Body of pancreas (tissue), 4 donors: ENCODE results near the gene VAPA. TPM values are rescaled to one million over a fixed set of nuclear protein-coding genes. Genes with fewer than 3 reads are reported as not detected.

ENCODE experiments used
- ATAC-seq: fragments of 150-250 bp; one replicate; pipeline ENCODE4 v1.9.1; 2016
- DNase-seq, 4 donors: peaks; one replicate each; pipeline ENCODE4 v3.0.0-alpha.2; 2019
- H3K27ac ChIP-seq, 4 donors: fragments of 200-600 bp; sonication (generic); 1 replicate in 3 of 4; 2 replicates in 1 of 4; pipeline versions ENCODE4 v1.5.1 to v1.6.1; 2016 to 2019; ENCODE audit warnings: mild to moderate bottlenecking in 1 of 4, mixed read lengths in 1 of 4, moderate library complexity in 1 of 4
- H3K27me3 ChIP-seq, 2 donors: fragments of 200-600 bp; sonication (generic); one replicate each; pipeline ENCODE4 v1.6.0; 2016; ENCODE audit warnings: mild to moderate bottlenecking in 1 of 2
- H3K36me3 ChIP-seq, 2 donors: fragments of 200-600 bp; sonication (generic); replicated peaks in 1 of 2; 2 replicates each; pipeline ENCODE4 v1.5.1; 2016; ENCODE audit warnings: low read depth in 2 of 2; ENCODE audit not compliant: insufficient read depth in 1 of 2
- H3K4me1 ChIP-seq: fragments of 200-600 bp; sonication (generic); one replicate; pipeline ENCODE4 v1.6.0; 2016
- H3K4me3 ChIP-seq, 2 donors: fragments of 200-600 bp; sonication (generic); 1 replicate in 1 of 2; 2 replicates in 1 of 2; pipeline ENCODE4 v1.5.1; 2016 to 2019
- H3K9me3 ChIP-seq, 3 donors: fragments of 200-600 bp; sonication (generic); 1 replicate in 2 of 3; 2 replicates in 1 of 3; pipeline ENCODE4 v1.5.1; 2016
- POLR2A ChIP-seq, 3 donors: fragments of 450-650 bp; IDR thresholded peaks; one replicate each; pipeline ENCODE4 v1.6.1; 2016; ENCODE audit warnings: antibody characterized with exemption in 3 of 3, mild to moderate bottlenecking in 2 of 3
- whole genome bisulfite sequencing, 2 donors: methylation state at CpG; one replicate each; pipeline ENCODE4 v1.1.5; 2017; 5-methylcytosine and 5-hydroxymethylcytosine counted together
- intact Hi-C: fragments of 100-400 bp; cut with DNase I; formaldehyde crosslinking; loops from one replicate; pipeline ENCODE4 v1.15.1; 2023
- total RNA-seq, 2 donors: library from RNA; depleted of rRNA; stranded (reverse); fragments of >200 nt; gene quantifications; one replicate each; pipeline ENCODE4 v1.1.0, GENCODE V29; 2016
- TF ChIP-seq, protein P1 (sequence below), 7 experiments: fragments of 450-650 bp in 4 of 7; fragments of 200-600 bp in 3 of 7; sonication (generic) in 3 of 7; IDR thresholded peaks; one replicate each; pipeline ENCODE4 v1.5.1; 2016 to 2019; ENCODE audit warnings: antibody characterized with exemption in 7 of 7

VAPA gene
- total RNA-seq, result 100 to 1,000 TPM in 1 of 2 donors, 10 to 100 TPM in 1; 58.7 to 113 TPM

GRCh38 chr18:9913526-9914333, at the start of gene VAPA:
VAPA (plus strand) TSS chr18:9914016; CDS start chr18:9914257, 241 bp downstream.
- H3K27ac ChIP-seq, result peak within 1 kb of the TSS; percentile 98 to 100 (median 100)
- H3K27me3 ChIP-seq, result no peaks in the 10 kb centered on the region
- peak; percentile 93 to 96 (median 95) for DNase-seq
- TF ChIP-seq POLR2A (IDR thresholded peaks at IDR 0.05), result peak; percentile 95 to 98 (median 97)
- TF ChIP-seq, protein P1, sequence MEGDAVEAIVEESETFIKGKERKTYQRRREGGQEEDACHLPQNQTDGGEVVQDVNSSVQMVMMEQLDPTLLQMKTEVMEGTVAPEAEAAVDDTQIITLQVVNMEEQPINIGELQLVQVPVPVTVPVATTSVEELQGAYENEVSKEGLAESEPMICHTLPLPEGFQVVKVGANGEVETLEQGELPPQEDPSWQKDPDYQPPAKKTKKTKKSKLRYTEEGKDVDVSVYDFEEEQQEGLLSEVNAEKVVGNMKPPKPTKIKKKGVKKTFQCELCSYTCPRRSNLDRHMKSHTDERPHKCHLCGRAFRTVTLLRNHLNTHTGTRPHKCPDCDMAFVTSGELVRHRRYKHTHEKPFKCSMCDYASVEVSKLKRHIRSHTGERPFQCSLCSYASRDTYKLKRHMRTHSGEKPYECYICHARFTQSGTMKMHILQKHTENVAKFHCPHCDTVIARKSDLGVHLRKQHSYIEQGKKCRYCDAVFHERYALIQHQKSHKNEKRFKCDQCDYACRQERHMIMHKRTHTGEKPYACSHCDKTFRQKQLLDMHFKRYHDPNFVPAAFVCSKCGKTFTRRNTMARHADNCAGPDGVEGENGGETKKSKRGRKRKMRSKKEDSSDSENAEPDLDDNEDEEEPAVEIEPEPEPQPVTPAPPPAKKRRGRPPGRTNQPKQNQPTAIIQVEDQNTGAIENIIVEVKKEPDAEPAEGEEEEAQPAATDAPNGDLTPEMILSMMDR (IDR thresholded peaks at IDR 0.05), result peak in 1 of 7 experiments; percentile 1
- intact Hi-C loops, result no loop called here
- H3K36me3 ChIP-seq, result no peaks in the 10 kb centered on the region
- peaks cover 38% of the 10 kb centered on the region for H3K4me1 ChIP-seq
- ATAC-seq, result peak; percentile 92
- no peaks in the 10 kb centered on the region for H3K9me3 ChIP-seq
- H3K4me3 ChIP-seq, result peak within 1 kb of the TSS; percentile 82 to 97
- WGBS, 2 donors, result 0 to 1% methylated on average over 9 to 87 of the region's 87 CpGs

GRCh38 chr18:9865764-9866490, 47.9 kb upstream of the VAPA start:
- intact Hi-C loops, result no loop called here
- 87 to 95% methylated on average over 7 of the region's 7 CpGs for WGBS, 2 donors
- ATAC-seq, result no peak

GRCh38 chr18:9866627-9867026, 47.2 kb upstream of the VAPA start:
- 84 to 88% methylated on average over 2 to 3 of the region's 3 CpGs for WGBS, 2 donors
- DNase-seq (no peak), ATAC-seq (no peak)
- intact Hi-C loops, result no loop called here
- Histone ChIP-seq H3K27me3 (no peaks in the 10 kb centered on the region), H3K4me1 (peaks cover 16% of the 10 kb centered on the region), H3K27ac (no peak overlapping the region), H3K9me3 (peaks cover 0 to 5% (median 0%) of the 10 kb centered on the region in 3 donors), H3K36me3 (no peaks in the 10 kb centered on the region), H3K4me3 (no peak overlapping the region)
- TF ChIP-seq POLR2A (IDR thresholded peaks at IDR 0.05), result no peak
- TF ChIP-seq, protein P1 (IDR thresholded peaks at IDR 0.05), result no peak

More at GRCh38 chr18:9865764-9866490, 47.9 kb upstream of the VAPA start:
- Histone ChIP-seq H3K27me3 (no peaks in the 10 kb centered on the region), H3K27ac (no peak overlapping the region), H3K9me3 (peaks cover 0 to 5% (median 0%) of the 10 kb centered on the region in 3 donors), H3K4me1 (peaks cover 16% of the 10 kb centered on the region), H3K36me3 (no peaks in the 10 kb centered on the region), H3K4me3 (no peak overlapping the region)
- TF ChIP-seq POLR2A (IDR thresholded peaks at IDR 0.05), result no peak
- TF ChIP-seq, protein P1 (IDR thresholded peaks at IDR 0.05), result no peak
- DNase-seq, result no peak

GRCh38 chr18:9867071-9867594, 46.7 kb upstream of the VAPA start:
- WGBS, 2 donors, result 85 to 94% methylated on average over 4 of the region's 4 CpGs
- intact Hi-C loops, result no loop called here
- DNase-seq (no peak), ATAC-seq (no peak)
- Histone ChIP-seq H3K36me3 (no peaks in the 10 kb centered on the region), H3K4me1 (peaks cover 16% of the 10 kb centered on the region), H3K27me3 (no peaks in the 10 kb centered on the region), H3K4me3 (no peak overlapping the region), H3K9me3 (peaks cover 0 to 5% (median 0%) of the 10 kb centered on the region in 3 donors), H3K27ac (no peak overlapping the region)
- TF ChIP-seq, protein P1 (IDR thresholded peaks at IDR 0.05), result no peak
- no peak for TF ChIP-seq POLR2A (IDR thresholded peaks at IDR 0.05)
